ENCODE measurements around the gene LIME1. TPM values are rescaled to one million over a fixed set of nuclear protein-coding genes. Genes with fewer than 3 reads are reported as not detected.

LIME1 gene
- total RNA-seq, 1 donor = 15.6 TPM

- DNase-seq (ENCODE audit: low read depth in 2 of 3, low spot score in 2 of 3) = no peak
Measured at GRCh38 chr20:63696628-63697356, 39.7 kb upstream of the LIME1 start, which contains the start of gene TNFRSF6B. Gene TNFRSF6B (plus strand): TSS chr20:63696652. CDS start chr20:63696768, 116 bp downstream.

DNA sequence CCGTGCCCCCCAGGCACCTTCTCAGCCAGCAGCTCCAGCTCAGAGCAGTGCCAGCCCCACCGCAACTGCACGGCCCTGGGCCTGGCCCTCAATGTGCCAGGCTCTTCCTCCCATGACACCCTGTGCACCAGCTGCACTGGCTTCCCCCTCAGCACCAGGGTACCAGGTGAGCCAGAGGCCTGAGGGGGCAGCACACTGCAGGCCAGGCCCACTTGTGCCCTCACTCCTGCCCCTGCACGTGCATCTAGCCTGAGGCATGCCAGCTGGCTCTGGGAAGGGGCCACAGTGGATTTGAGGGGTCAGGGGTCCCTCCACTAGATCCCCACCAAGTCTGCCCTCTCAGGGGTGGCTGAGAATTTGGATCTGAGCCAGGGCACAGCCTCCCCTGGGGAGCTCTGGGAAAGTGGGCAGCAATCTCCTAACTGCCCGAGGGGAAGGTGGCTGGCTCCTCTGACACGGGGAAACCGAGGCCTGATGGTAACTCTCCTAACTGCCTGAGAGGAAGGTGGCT, 39.1 kb upstream of the LIME1 start:
- peak in 1 of 3 donors; percentile 40 for DNase-seq (ENCODE audit: low read depth in 2 of 3, low spot score in 2 of 3)

DNA sequence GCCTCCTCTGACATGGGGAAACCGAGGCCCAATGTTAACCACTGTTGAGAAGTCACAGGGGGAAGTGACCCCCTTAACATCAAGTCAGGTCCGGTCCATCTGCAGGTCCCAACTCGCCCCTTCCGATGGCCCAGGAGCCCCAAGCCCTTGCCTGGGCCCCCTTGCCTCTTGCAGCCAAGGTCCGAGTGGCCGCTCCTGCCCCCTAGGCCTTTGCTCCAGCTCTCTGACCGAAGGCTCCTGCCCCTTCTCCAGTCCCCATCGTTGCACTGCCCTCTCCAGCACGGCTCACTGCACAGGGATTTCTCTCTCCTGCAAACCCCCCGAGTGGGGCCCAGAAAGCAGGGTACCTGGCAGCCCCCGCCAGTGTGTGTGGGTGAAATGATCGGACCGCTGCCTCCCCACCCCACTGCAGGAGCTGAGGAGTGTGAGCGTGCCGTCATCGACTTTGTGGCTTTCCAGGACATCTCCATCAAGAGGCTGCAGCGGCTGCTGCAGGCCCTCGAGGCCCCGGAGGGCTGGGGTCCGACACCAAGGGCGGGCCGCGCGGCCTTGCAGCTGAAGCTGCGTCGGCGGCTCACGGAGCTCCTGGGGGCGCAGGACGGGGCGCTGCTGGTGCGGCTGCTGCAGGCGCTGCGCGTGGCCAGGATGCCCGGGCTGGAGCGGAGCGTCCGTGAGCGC, 38.5 kb upstream of the LIME1 start:
- DNase-seq (ENCODE audit: low read depth in 2 of 3, low spot score in 2 of 3) = no peak

GRCh38 chr20:63698739-63699465, 37.6 kb upstream of the LIME1 start:
- DNase-seq (ENCODE audit: low read depth in 2 of 3, low spot score in 2 of 3) = no peak

DNA sequence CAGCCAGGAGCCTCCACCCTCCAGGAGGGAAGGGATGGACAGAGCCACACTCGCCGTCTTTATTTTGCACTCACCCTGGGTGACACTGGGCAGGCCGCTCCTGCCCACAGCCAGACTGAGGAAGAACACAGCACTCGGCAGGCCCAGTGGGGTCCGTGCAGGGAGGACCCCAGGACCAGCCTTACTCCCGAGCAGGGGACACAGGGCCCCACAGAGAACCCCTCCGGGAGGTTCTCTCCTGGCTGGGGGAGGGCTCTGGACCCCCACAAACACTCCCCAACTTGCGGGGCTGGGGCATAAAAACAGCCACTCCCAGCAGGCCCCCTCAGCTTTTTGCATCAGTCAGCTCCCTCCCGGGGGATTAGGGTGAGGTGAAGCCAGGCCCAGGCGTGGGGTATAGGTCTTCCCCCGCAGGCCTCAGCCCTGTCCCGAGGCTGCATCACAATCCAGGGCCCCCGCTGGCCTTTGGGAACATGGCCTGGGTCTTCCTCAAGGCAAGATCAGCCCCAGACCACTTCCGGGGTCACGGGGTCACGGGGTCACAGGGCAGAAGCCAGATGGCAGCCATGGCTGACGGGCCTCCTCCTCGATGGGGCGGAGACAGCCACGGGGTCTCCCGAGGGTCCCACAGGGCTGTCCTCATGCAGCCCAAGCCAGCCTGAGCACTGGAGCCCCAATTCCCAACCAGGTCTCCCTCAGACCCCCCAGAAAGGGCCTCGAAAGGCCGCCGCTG, 36.8 kb upstream of the LIME1 start:
- DNase-seq (ENCODE audit: low read depth in 2 of 3, low spot score in 2 of 3) = no peak

DNA sequence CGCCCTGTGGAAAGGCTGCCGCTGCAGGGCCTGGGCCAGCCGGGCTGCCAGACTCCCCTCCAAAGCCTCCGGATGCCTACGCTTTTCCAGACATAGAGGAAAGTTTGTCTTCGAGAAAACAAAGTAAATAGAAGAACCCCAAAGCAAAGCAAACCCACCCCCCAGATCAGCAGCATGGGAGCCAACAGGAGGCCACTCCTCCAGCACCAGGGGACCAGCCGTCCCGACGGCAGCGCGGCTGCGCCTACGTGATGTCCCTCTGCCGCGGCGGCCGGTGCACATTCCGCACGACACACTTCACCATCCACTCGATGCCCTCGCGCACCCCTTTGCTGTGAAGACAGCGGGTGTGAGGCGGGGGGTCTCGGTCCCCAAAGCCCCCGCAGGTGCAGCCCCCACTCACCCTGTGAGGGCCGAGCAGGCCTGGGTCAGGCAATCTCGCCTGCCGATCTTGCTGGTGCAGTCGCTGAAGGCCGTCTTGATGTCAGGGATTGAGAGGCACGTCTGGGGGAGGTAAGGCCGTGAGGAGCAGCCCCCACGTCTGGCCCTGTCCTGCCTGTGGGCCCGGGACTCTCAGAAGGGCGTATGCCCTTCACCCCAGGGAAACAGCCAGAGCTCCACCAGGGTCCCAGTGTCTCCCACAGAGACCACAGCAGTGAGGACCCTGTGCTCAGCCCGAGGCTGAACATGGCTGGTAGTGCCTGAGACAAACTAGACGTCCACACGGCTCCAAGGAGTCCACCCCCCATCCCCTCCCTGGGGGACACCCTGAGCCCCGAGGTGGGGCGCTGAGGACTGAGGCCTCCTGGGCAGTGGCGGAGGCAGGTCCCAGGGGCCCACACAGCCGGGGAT, 36.0 kb upstream of the LIME1 start:
- no peak for DNase-seq (ENCODE audit: low read depth in 2 of 3, low spot score in 2 of 3)

DNA sequence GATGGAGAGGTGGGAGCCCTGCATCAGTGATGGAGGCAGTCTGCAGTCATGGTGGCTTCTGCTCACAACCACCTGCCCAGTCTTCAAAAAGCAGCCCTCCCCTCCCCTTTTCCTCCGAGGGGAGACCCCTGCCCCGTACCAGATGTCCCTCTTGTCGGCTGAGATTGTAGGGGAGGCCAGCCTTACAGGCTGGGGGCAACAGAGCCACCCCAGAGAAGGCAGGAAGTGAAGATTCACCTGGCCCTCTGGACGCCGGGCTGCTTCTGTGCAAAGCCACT, 35.5 kb upstream of the LIME1 start:
- no peak for DNase-seq (ENCODE audit: low read depth in 2 of 3, low spot score in 2 of 3)

DNA sequence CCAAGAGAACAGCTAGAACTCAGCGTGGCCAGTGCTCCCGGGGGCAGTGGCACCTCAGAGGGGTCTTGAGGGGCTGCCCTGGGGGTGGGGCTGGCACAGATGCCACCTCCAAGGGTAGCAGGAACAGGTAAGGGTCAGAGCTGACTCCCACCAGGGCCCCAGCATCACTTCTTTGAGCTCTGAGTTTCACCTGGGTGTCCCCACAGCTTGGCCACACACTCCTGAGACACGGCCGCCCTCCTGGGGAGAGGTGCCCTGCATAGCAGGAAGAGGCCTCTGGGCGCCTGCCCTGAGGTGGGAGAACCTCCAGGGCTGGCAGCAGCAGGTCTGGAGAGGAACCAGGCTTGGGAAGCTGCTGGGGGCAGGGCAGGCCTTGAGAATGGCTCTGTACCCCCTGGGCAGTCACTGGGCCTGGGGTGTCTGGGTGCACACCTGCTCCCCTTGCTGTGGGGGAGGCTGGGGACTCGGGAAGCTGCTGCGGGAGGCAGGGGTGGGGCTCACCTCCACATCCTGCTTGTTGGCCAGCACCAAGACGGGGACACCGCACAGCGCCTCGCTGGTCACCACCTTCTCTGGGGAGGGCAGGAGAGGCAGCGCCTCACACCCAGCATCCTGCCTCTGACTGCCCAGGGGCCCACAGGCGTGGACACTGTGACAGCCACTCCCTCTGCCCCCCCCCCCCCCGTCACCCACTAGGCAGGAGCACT, 35.0 kb upstream of the LIME1 start:
- no peak for DNase-seq (ENCODE audit: low read depth in 2 of 3, low spot score in 2 of 3)

DNA sequence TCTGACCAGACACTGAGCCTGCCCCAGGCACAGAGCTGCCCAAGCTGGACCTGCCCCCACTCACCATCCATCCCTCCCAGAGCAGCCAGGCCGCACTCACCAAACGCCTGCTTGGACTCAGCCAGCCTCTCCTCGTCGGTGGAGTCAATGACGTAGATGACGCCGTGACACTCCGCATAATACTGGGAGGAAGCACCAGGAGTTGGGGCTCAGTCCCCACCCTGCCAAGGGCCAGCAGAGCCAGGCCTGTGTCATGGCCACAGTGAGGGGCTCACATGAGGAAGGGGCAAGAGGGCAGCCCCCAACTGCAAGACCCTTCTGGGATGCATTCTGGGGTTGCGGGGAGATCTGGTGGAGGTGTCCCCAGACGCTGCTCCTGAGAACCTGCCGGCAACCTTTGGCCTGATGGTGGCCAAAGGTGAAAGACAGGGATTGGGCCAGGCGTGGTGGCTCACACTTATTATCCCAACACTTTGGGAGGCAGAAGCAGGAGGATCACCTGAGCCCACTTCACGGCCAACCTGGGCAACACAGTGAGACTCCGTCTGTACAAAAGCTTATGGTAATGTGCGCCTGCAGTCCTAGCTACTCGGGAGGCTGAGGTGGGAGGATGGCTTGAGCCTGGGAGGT, 34.3 kb upstream of the LIME1 start:
- no peak for DNase-seq (ENCODE audit: low read depth in 2 of 3, low spot score in 2 of 3)

DNA sequence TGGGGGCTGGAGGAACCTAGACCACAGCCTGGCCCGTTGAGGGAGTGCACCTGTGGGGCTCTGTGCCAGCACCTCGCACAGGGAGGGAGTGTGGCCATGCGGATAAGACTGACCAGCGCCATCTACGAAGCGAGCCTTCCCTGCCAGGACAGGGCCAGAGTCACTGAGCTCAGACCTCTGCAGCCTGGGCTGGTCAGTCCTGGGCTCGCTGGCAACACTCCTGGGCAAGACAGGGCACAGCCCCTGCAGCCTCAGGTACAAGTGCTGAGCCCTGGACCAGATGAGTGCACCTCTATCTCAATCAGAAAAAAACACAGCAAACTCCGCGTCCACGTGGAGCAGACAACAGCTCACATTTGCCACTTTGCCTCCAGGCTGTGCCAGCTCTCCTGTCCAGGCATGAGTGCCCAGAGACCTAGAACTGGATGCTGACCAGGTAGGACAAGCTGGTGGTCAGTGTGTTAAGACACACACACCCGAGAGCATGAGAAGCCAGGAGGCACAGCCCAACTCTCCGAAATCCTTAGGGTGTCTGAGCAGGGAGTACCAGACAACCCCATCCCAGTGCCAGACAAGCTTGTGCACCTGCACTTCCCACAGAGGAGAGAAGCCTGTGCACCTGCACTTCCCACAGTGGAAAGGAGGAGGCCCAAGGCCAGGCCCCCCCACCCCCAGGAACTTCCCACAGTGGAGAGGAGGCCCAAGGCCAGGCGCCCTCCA, 33.6 kb upstream of the LIME1 start:
- DNase-seq (ENCODE audit: low read depth in 2 of 3, low spot score in 2 of 3) = no peak

DNA sequence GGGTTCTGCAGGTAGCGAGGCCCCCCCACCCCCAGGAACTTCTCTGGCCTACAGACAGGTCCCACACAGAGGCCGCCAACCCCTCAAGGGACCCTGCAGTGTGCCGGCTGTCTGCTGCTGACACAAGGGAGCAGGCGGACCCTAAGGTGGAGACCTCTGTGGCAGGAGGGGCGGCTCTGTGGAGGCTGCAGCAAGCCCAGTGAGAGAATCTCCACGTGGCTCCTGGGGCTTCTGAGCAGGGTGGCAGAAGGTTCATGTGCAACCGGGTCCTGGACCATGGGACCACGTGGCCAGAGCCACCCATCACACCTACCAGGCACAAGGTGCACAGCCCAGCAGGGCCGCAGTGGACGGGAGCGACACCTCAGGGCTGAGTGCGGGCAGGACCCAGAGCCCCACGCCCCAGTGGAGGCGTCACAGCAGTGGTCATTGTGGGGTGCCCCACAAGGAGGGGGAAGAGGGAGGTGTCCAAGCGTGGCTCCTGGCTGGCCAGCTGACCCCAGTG, 32.9 kb upstream of the LIME1 start:
- DNase-seq (ENCODE audit: low read depth in 2 of 3, low spot score in 2 of 3) = no peak

- DNase-seq (ENCODE audit: low read depth in 2 of 3, low spot score in 2 of 3) = no peak
Measured at GRCh38 chr20:63703976-63704748, 32.3 kb upstream of the LIME1 start.

DNA sequence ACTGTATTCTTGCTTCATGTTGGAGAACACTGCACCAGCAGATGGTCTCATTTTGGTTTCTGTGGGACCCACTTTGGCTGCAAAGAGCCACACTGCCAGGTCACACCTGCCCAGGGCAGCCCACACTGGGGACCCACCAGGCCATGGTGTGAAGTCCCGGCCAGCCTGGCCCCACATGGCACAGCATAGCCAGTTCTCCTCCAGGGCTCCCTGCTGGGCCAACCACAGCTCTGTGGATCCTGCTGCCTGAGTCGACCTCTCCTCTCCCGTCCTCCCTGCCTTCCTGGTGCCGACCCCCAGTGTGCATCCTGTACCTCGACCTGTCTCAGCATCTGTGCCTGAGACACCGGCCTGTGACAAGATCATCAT, 31.7 kb upstream of the LIME1 start:
- no peak for DNase-seq (ENCODE audit: low read depth in 2 of 3, low spot score in 2 of 3)

- DNase-seq (ENCODE audit: low read depth in 2 of 3, low spot score in 2 of 3) = no peak
Measured at GRCh38 chr20:63705232-63706026, 31.0 kb upstream of the LIME1 start.

DNA sequence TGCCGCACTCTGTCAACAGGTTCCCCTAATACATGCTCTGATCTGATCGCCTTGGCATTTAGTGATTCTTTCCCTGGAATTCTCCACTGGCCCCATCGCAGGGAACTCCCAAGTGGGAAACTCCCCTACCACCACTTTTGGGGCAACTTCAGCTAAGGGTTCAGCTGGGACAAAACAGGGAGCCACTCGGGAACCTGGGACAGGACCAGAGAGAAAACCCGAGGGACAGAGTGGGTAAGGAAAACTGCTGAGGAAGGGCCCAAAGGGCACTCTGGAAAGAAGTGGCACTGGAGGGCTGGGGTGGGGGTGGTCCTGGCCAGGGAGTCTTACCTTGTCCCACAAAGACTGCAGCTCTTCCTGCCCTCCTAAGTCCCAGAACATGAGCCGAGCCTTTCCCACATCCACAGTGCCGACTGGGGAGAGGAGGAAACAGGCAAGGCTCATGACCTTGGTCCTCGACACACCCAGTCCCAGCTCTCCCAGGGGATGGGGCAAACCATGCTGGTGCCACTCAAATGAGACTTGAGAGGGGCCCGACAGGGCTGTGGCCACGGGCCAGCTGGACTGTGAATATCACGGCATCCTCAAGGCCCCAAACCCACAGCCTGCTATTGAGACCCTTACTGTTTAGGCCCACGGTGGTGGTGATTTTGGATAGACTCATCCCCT, 30.3 kb upstream of the LIME1 start:
- DNase-seq (ENCODE audit: low read depth in 2 of 3, low spot score in 2 of 3) = no peak
